Glutamatergic neuron (in vitro differentiated cells): ENCODE measurements around the gene GARS1. TPM values are rescaled to one million over a fixed set of nuclear protein-coding genes. Genes with fewer than 3 reads are reported as not detected.

Experiments
- DNase-seq: peaks from one replicate; pipeline ENCODE4 v3.0.0; 2022
- H3K27ac Mint-ChIP-seq: one replicate; pipeline ENCODE4 v1.8.0; 2020; ENCODE audit warnings: mild to moderate bottlenecking, mixed read lengths, inconsistent platforms; ENCODE audit not compliant: unreplicated experiment
- H3K27me3 Mint-ChIP-seq: one replicate; pipeline ENCODE4 v1.8.0; 2020; ENCODE audit warnings: mild to moderate bottlenecking, moderate library complexity, mixed read lengths, inconsistent platforms; ENCODE audit not compliant: unreplicated experiment
- H3K36me3 Mint-ChIP-seq: one replicate; pipeline ENCODE4 v1.8.0; 2020; ENCODE audit warnings: mild to moderate bottlenecking, mixed read lengths, inconsistent platforms; ENCODE audit not compliant: unreplicated experiment
- H3K4me1 Mint-ChIP-seq: one replicate; pipeline ENCODE4 v1.8.0; 2020; ENCODE audit warnings: mild to moderate bottlenecking, low read depth, mixed read lengths, inconsistent platforms; ENCODE audit not compliant: unreplicated experiment
- H3K4me3 Mint-ChIP-seq: one replicate; pipeline ENCODE4 v1.8.0; 2020; ENCODE audit warnings: mild to moderate bottlenecking, mixed read lengths, inconsistent platforms; ENCODE audit not compliant: unreplicated experiment
- H3K9me3 Mint-ChIP-seq: one replicate; pipeline ENCODE4 v1.8.0; 2020; ENCODE audit warnings: mild to moderate bottlenecking, moderate library complexity, mixed read lengths, inconsistent platforms; ENCODE audit not compliant: unreplicated experiment
- total RNA-seq: library from RNA; stranded (reverse); fragmentation: NEBNext Ultra II Directional; extraction: Animal tissue kit (Norgen Biotek cat#: 25700); gene quantifications from one replicate; pipeline ENCODE4 v1.2.1, GENCODE V29; 2021; ENCODE audit not compliant: unreplicated experiment
- TF ChIP-seq, protein P1 (sequence below): fragments of 200-600 bp; sonication (generic); IDR thresholded peaks from one replicate; pipeline ENCODE4 v1.5.0; 2021; ENCODE audit not compliant: partially characterized antibody, unreplicated experiment

Gene GARS1
- total RNA-seq, 1 donor from 2014 or later, result 511 TPM

- peaks cover 34% of the 10 kb centered on the region for H3K4me1 Mint-ChIP-seq
- DNase-seq, result no peak
- H3K9me3 Mint-ChIP-seq, result peaks cover 8% of the 10 kb centered on the region
- no peak overlapping the region for H3K4me3 Mint-ChIP-seq
- peak overlapping the region; percentile 52 for H3K27ac Mint-ChIP-seq
- H3K27me3 Mint-ChIP-seq, result peaks cover 11% of the 10 kb centered on the region
- TF ChIP-seq, protein P1, sequence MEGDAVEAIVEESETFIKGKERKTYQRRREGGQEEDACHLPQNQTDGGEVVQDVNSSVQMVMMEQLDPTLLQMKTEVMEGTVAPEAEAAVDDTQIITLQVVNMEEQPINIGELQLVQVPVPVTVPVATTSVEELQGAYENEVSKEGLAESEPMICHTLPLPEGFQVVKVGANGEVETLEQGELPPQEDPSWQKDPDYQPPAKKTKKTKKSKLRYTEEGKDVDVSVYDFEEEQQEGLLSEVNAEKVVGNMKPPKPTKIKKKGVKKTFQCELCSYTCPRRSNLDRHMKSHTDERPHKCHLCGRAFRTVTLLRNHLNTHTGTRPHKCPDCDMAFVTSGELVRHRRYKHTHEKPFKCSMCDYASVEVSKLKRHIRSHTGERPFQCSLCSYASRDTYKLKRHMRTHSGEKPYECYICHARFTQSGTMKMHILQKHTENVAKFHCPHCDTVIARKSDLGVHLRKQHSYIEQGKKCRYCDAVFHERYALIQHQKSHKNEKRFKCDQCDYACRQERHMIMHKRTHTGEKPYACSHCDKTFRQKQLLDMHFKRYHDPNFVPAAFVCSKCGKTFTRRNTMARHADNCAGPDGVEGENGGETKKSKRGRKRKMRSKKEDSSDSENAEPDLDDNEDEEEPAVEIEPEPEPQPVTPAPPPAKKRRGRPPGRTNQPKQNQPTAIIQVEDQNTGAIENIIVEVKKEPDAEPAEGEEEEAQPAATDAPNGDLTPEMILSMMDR, result no peak
- H3K36me3 Mint-ChIP-seq, result peaks cover 5% of the 10 kb centered on the region
Measured at GRCh38 chr7:30648744-30649540, 54.3 kb downstream of the GARS1 start.

GRCh38 chr7:30649717-30650420 lies 55.2 kb downstream of the GARS1 start:
- H3K9me3 Mint-ChIP-seq, result peaks cover 8% of the 10 kb centered on the region
- peak overlapping the region; percentile 88 for H3K27ac Mint-ChIP-seq
- H3K4me1 Mint-ChIP-seq, result peaks cover 34% of the 10 kb centered on the region
- TF ChIP-seq, protein P1, result no peak
- peak overlapping the region; percentile 70 for H3K4me3 Mint-ChIP-seq
- peaks cover 5% of the 10 kb centered on the region for H3K36me3 Mint-ChIP-seq
- DNase-seq, result no peak
- peaks cover 11% of the 10 kb centered on the region for H3K27me3 Mint-ChIP-seq

GRCh38 chr7:30650421-30650808 lies 55.7 kb downstream of the GARS1 start:
- Mint-ChIP-seq H3K4me1 (peaks cover 34% of the 10 kb centered on the region), H3K4me3 (peak overlapping the region; percentile 70)
- peak; percentile 70 for DNase-seq

GRCh38 chr7:30652132-30652531 lies 57.5 kb downstream of the GARS1 start:
- Mint-ChIP-seq H3K4me3 (no peak overlapping the region), H3K4me1 (peaks cover 31% of the 10 kb centered on the region)

More at GRCh38 chr7:30650421-30650808, 55.7 kb downstream of the GARS1 start:
- Mint-ChIP-seq H3K9me3 (peaks cover 8% of the 10 kb centered on the region), H3K27ac (peak overlapping the region; percentile 88), H3K36me3 (peaks cover 5% of the 10 kb centered on the region), H3K27me3 (peaks cover 11% of the 10 kb centered on the region)
- TF ChIP-seq, protein P1, result peak; percentile 6

More at GRCh38 chr7:30652132-30652531, 57.5 kb downstream of the GARS1 start:
- H3K27ac Mint-ChIP-seq, result no peak overlapping the region
- TF ChIP-seq, protein P1, result no peak
- peaks cover 7% of the 10 kb centered on the region for H3K9me3 Mint-ChIP-seq
- no peak for DNase-seq
- peaks cover 4% of the 10 kb centered on the region for H3K36me3 Mint-ChIP-seq
- peaks cover 8% of the 10 kb centered on the region for H3K27me3 Mint-ChIP-seq
